ENCODE measurements around the gene TOMM7.

DNA sequence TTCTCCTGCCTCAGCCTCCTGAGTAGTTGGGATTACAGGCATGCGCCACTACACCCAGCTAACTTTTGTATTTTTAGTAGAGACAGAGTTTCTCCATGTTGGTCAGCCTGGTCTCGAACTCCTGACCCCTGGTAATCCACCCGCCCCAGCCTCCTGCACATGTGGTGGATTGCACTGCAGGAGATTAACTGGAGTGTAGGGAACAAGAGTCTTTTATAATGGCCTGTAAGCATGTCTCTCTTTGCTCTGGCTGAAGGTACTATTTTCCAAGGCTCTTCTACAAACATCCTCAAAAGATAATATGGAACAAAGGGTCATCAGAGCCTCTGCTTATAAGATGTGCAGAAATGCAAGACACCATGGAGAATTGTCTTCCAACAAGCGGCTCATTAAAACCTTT is 3.2 kb downstream of the TOMM7 start:
- TF ChIP-seq, protein P1, sequence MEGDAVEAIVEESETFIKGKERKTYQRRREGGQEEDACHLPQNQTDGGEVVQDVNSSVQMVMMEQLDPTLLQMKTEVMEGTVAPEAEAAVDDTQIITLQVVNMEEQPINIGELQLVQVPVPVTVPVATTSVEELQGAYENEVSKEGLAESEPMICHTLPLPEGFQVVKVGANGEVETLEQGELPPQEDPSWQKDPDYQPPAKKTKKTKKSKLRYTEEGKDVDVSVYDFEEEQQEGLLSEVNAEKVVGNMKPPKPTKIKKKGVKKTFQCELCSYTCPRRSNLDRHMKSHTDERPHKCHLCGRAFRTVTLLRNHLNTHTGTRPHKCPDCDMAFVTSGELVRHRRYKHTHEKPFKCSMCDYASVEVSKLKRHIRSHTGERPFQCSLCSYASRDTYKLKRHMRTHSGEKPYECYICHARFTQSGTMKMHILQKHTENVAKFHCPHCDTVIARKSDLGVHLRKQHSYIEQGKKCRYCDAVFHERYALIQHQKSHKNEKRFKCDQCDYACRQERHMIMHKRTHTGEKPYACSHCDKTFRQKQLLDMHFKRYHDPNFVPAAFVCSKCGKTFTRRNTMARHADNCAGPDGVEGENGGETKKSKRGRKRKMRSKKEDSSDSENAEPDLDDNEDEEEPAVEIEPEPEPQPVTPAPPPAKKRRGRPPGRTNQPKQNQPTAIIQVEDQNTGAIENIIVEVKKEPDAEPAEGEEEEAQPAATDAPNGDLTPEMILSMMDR (IDR thresholded peaks at IDR 0.05) = no peak
- no peak for TF ChIP-seq EP300 (IDR thresholded peaks at IDR 0.05)
- TF ChIP-seq POLR2A (IDR thresholded peaks at IDR 0.05) = no peak
